Large intestine (tissue), 3 donors: ENCODE results near the gene SMARCD2. TPM values are rescaled to one million over a fixed set of nuclear protein-coding genes. Genes with fewer than 3 reads are reported as not detected.
"Not testable (repeated sequence)": the region's sequence is repeated elsewhere in the genome, so short reads cannot be mapped to it uniquely, and the experiment has no call there.

Source experiments
- DNase-seq, 2 donors: peaks; one replicate each; pipeline versions ENCODE4 v3.0.0 to v3.0.0-alpha.2; 2013
- H3K27ac ChIP-seq: one replicate; pipeline ENCODE4 v1.5.1; 2013; ENCODE audit warnings: low read length
- H3K27me3 ChIP-seq: 2 replicates; pipeline ENCODE4 v1.6.1; 2013; ENCODE audit warnings: low read length; ENCODE audit not compliant: control insufficient read depth, insufficient read depth
- H3K36me3 ChIP-seq: 2 replicates; pipeline ENCODE4 v1.6.1; 2013; ENCODE audit warnings: low read length; ENCODE audit not compliant: control insufficient read depth, insufficient read depth
- H3K4me1 ChIP-seq: one replicate; pipeline ENCODE4 v1.6.1; 2013; ENCODE audit warnings: low read length; ENCODE audit not compliant: control insufficient read depth, insufficient read depth
- H3K4me3 ChIP-seq: one replicate; pipeline ENCODE4 v1.5.1; 2013; ENCODE audit warnings: low read length
- H3K9me3 ChIP-seq: one replicate; pipeline ENCODE4 v1.6.1; 2013; ENCODE audit warnings: mild to moderate bottlenecking, low read depth, low read length, moderate library complexity; ENCODE audit not compliant: control insufficient read depth
- WGBS: methylation state at CpG from one replicate; pipeline ENCODE4 v1.1.5; 2013; ENCODE audit warnings: low lambda C conversion rate; ENCODE audit not compliant: insufficient coverage; 5-methylcytosine and 5-hydroxymethylcytosine counted together
- polyA plus RNA-seq: library from polyadenylated mRNA; unstranded; fragments of 120-200 nt; gene quantifications from one replicate; pipeline ENCODE4 v1.2.1, GENCODE V29; 2013

SMARCD2 gene
- polyA plus RNA-seq, 1 donor = 63.6 TPM

DNA sequence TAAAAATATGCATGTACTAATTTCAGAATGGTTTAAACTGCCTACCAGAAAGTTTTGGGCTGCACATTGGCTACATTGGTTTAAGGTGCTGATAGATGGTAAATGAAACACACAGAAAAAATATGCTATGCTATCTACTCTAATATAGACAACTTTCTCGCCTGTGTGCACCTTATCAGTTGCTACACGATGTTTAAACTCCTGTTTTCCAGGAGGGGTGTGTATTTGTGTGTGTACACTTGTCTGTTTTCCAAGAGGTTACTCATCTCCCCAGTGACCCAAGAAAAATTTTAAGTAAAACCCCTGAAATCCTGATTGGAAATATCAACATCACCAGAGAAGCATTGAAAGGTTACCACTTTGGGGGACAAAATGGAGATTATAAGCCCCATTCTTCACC, 36.9 kb downstream of the SMARCD2 start:
- WGBS = no CpG with 5 or more reads among the region's 2 CpGs
- H3K36me3 ChIP-seq = peaks cover 69% of the 10 kb centered on the region

DNA sequence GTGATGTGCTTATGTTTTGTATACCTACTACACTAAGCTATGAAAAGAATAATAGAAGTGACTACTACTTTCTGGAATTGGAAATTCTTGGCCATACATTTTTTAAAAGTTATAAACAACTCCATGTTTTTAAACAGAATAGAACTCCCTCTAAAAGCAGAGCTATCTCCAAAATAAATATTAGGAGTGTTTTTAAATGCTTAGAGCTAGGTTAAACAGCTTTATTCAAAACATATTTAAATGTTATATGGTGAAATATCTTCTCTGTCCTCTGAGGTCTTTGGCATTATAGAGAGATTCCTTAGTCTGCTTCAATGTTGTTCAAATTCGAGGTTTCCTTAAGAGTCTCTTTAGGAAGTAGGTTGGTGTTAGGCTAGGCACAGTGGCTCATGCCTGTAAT, 38.2 kb downstream of the SMARCD2 start:
- WGBS = no CpG with 5 or more reads among the region's 1 CpG
- peaks cover 69% of the 10 kb centered on the region for H3K36me3 ChIP-seq
- H3K27ac ChIP-seq = no peak overlapping the region
- H3K27me3 ChIP-seq = no peaks in the 10 kb centered on the region
- H3K9me3 ChIP-seq = no peaks in the 10 kb centered on the region
- DNase-seq = no peak
- H3K4me1 ChIP-seq = no peaks in the 10 kb centered on the region
- H3K4me3 ChIP-seq = no peak overlapping the region

More for the DNA sequence above, 36.9 kb downstream of the SMARCD2 start:
- no peak overlapping the region for H3K4me3 ChIP-seq
- no peak overlapping the region for H3K27ac ChIP-seq
- no peaks in the 10 kb centered on the region for H3K9me3 ChIP-seq
- no peaks in the 10 kb centered on the region for H3K4me1 ChIP-seq
- H3K27me3 ChIP-seq = no peaks in the 10 kb centered on the region
- no peak for DNase-seq

DNA sequence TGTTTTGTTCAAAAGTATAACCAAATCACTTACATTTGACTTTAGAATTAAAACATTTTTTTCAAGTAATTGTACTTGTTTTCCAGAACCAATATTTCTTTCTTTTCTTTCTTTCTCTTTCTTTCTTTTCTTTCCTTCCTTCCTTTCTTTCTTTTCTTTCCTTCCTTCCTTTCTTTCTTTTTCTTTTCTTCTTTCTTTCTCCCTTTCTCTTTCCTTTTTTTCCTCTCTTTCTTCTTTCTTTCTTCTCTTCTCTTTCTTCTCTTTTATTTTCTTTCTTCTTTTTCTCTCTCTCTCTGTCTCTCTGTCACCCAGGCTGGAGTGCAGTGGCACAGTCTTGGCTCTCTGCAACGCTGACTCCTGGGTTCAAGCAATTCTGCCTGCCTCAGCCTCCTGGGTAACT, 41.7 kb downstream of the SMARCD2 start:
- no peaks in the 10 kb centered on the region for H3K27me3 ChIP-seq
- WGBS = no CpG with 5 or more reads among the region's 1 CpG
- no peak overlapping the region for H3K27ac ChIP-seq
- H3K9me3 ChIP-seq = no peaks in the 10 kb centered on the region
- no peak for DNase-seq
- peaks cover 74% of the 10 kb centered on the region for H3K36me3 ChIP-seq
- H3K4me1 ChIP-seq = no peaks in the 10 kb centered on the region
- no peak overlapping the region for H3K4me3 ChIP-seq

DNA sequence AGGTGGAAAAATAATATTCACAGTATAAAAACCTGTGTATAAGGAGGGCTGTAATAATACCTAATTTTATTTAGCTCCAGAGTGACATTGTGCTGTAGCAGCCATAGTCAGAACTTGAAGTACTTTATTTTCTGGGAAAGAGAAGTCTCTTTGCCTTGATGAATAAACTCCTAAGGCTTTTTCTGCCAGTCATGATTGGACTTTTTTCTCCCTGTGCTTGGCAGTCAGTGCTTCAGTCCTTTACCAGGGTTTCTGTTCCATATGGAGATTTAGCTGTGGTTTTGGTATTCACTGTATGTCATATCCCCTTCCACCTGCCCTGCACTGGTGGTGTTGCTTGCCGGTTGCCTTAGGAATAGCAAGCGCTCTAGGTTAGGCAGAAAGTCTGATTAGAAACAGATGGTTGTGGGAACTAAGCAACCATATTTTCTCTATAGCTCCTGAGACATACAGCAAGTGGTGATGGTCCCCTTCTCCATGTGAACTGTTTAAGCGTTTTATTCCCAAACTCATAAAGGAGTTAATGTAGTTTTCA, 43.8 kb downstream of the SMARCD2 start:
- Histone ChIP-seq H3K4me3 (no peak overlapping the region), H3K27me3 (no peaks in the 10 kb centered on the region), H3K9me3 (no peaks in the 10 kb centered on the region), H3K27ac (no peak overlapping the region), H3K4me1 (no peaks in the 10 kb centered on the region), H3K36me3 (peaks cover 86% of the 10 kb centered on the region)
- no peak for DNase-seq
- WGBS = no CpG with 5 or more reads among the region's 3 CpGs

DNA sequence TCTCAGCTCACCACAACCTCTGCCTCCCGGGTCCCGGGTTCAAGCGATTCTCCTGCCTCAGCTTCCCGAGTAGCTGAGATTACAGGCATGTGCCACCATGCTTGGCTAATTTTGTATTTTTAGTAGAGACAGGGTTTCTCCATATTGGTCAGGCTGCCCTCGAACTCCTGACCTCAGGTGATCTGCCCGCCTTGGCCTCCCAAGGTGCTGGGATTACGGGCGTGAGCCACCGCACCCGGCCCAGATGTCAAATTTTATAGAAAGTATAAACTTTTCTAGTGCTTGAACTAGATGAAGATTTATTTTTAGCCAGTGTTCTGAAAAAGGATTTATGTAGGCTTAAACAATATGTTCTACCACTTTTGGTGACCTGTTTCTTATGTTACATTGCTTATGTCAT, 46.1 kb downstream of the SMARCD2 start:
- H3K36me3 ChIP-seq = peaks cover 79% of the 10 kb centered on the region
- not testable (repeated sequence) for DNase-seq, H3K9me3 ChIP-seq, H3K4me1 ChIP-seq, H3K4me3 ChIP-seq, H3K27me3 ChIP-seq, H3K27ac ChIP-seq
- 100% methylated on average over 3 of the region's 10 CpGs for WGBS

DNA sequence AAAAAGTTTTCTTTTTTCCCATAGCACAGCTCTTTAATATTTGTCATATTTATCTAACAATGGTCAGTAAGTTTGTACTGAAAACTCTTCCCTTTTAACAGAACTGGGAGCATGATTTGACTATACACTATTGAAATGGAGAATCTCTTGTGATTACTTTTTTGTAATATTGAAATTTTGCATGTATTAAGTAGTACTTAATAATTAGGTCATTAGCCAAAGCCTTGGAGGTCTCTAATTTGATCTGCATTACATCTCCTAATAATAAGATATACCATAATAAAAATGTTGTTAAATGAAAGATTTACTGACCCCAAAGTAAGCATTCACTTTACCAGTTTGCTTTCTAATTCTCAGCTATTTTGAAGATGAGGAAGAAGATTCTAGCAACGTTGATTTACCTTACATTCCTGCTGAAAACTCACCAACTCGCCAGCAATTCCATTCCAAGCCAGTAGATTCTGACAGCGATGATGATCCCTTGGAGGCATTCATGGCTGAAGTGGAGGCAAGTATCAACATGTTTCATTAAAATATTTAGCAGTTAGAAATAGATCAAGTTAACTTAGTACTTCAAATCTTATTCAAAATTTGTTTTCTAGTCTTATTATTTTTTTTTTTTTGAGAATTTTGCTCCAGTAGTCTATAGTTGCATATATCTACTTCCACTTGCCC, 50.3 kb downstream of the SMARCD2 start:
- H3K4me1 ChIP-seq = no peaks in the 10 kb centered on the region
- H3K36me3 ChIP-seq = peaks cover 70% of the 10 kb centered on the region
- H3K9me3 ChIP-seq = no peaks in the 10 kb centered on the region
- WGBS = 100% methylated on average over 1 of the region's 3 CpGs
- no peak overlapping the region for H3K4me3 ChIP-seq
- no peaks in the 10 kb centered on the region for H3K27me3 ChIP-seq
- no peak overlapping the region for H3K27ac ChIP-seq
- no peak for DNase-seq

DNA sequence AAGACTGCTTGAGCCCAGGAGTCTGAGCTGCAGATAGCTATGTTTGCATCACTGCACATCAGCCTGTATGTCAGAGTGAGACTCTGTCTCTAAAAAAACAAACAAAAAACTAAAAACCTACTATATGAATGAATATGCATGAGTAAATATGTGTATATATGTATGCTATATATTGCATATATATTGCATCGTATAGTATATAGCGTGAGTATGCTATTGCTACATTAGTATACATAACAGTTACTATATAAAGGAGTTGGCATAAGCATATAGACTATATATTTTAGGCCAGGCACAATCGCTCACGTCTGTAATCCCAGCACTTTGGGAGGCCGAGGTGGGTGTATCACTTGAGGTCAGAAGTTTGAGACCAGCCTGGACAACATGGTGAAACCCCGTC, 52.4 kb downstream of the SMARCD2 start:
- Histone ChIP-seq H3K27ac (no peak overlapping the region), H3K4me1 (no peaks in the 10 kb centered on the region), H3K4me3 (no peak overlapping the region), H3K9me3 (no peaks in the 10 kb centered on the region), H3K36me3 (peaks cover 55% of the 10 kb centered on the region), H3K27me3 (no peaks in the 10 kb centered on the region)
- WGBS = 100% methylated on average over 2 of the region's 6 CpGs
- no peak for DNase-seq

DNA sequence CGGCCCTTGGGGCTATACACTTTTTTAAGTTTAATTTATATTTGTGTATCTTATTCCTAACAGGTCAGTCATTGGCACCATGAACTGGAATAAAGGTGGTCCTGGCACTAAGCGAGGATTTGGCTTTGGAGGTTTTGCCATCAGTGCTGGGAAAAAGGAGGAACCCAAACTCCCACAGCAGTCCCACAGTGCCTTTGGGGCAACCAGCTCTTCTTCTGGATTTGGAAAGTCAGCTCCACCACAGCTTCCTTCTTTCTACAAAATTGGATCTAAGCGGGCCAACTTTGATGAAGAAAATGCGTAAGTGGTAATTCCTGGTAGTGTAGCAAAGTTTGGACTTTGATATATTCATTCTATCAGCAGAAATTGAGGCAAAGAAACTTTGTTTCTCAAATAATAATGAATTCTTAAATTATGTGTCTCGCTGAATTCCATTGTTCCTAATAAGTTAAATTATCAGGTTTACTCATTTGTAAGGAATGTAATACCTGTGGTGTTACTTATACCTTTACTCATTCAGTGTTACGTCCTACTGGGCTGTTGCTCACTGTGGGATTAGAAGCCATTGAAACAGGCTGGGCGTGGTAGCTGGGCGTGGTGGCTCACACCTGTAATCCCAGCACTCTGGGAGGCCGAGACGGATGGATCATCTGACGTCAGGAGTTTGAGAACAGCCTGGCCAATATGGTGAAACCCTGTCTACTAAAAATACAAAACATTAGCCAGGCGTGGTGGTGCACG, 55.3 kb downstream of the SMARCD2 start:
- Histone ChIP-seq H3K36me3 (peaks cover 46% of the 10 kb centered on the region), H3K27ac (no peak overlapping the region), H3K9me3 (no peaks in the 10 kb centered on the region), H3K27me3 (no peaks in the 10 kb centered on the region), H3K4me3 (no peak overlapping the region), H3K4me1 (no peaks in the 10 kb centered on the region)
- 100% methylated on average over 1 of the region's 13 CpGs for WGBS
- DNase-seq = no peak

DNA sequence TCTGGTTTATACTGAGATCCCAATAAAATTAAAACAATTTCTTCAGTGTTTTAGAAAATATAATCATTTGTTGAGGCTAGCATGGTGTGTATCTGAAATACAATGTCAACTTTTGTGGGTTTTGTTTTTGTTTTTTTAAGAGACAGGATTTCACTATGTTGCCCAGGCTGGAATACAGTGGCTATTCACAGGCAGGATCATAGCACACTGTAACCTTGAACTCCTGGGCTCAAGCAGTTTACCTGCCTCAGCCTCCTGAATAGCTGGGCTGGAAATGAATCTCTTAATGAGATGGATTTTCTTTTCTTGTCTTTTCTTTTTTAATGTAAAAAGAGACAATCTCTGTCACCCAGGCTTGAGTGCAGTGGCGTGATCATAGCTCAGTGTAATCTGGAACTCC, 56.4 kb downstream of the SMARCD2 start:
- Histone ChIP-seq H3K27me3 (no peaks in the 10 kb centered on the region), H3K4me3 (no peak overlapping the region), H3K36me3 (peaks cover 43% of the 10 kb centered on the region), H3K4me1 (no peaks in the 10 kb centered on the region), H3K27ac (no peak overlapping the region), H3K9me3 (no peaks in the 10 kb centered on the region)
- no peak for DNase-seq
- WGBS = no CpG with 5 or more reads among the region's 1 CpG

DNA sequence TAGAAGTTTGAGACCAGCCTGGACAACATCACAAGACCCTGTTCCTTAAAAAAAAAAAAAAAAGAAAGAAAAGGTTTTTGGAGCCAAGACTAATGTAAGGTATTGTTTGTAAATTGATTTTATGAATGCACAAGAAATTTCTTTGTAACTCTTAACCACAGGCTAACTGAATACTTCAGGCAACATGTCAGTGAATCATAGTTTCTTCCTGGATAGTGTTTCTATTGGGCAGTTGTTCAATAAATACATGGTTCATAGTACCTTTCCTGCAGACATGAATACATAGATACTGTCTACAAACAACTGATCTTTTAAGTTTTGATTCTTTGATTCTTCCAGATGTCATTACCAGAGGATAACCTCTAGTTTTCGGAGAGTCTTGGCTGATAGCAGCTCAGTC, 56.9 kb downstream of the SMARCD2 start:
- DNase-seq = no peak
- H3K27ac ChIP-seq = no peak overlapping the region
- no peaks in the 10 kb centered on the region for H3K4me1 ChIP-seq
- H3K4me3 ChIP-seq = no peak overlapping the region
- peaks cover 43% of the 10 kb centered on the region for H3K36me3 ChIP-seq
- H3K9me3 ChIP-seq = no peaks in the 10 kb centered on the region
- 100% methylated on average over 1 of the region's 1 CpG for WGBS
- H3K27me3 ChIP-seq = no peaks in the 10 kb centered on the region
